Femur (tissue), 1 donor: Measurements from ENCODE around the gene SULF2.

Experiments used
- DNase-seq: peaks from one replicate; pipeline ENCODE4 v3.0.0-alpha.2; 2017

The SULF2 gene

GRCh38 chr20:47760686-47761481 is 24.4 kb downstream of the SULF2 start:
- DNase-seq = no peak

DNA sequence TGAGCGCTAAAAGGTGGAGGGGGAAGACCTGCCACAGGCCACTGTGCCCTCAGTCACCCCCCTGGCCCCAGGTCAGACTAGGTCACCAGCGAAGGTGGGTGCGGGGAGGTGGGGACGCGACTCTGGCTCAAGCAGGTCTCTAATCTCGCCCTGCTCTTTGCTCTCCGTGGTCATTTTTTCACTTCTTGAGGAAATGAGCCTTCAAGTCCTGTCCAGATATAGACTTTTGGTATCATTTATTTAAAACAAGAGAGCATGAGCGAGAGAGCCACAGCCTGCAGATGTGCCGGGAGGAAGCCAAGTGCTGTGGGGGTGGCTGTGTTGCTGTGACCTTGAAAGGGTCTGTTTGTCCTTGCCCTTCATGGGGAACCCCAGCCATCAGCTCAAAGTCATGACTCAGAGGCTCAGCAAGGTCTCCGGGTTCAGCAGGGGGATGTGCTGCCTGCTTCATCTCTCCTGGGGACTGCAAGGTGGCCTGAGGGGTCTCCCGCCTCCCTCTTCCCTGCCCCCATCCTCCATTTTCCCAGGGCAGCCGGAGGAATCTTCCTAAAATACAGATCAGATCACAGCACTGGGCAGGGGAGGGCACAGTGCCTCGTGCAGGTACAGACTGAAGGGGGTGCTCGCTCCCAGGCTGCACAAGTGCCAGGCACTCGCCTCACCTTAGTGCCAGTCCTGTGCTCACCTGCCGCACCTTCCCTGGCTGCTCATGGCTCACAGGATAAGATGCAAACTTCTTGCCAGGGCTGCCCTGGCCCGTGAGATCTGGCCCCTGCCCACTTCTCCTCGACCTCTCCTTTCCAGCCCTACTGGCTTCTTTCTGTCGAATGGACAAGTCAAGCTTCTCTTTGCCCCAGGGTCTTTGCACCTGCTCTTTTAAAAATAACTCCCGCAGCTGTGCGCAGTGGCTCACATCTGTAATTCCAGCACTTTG is 26.5 kb downstream of the SULF2 start:
- no peak for DNase-seq

DNA sequence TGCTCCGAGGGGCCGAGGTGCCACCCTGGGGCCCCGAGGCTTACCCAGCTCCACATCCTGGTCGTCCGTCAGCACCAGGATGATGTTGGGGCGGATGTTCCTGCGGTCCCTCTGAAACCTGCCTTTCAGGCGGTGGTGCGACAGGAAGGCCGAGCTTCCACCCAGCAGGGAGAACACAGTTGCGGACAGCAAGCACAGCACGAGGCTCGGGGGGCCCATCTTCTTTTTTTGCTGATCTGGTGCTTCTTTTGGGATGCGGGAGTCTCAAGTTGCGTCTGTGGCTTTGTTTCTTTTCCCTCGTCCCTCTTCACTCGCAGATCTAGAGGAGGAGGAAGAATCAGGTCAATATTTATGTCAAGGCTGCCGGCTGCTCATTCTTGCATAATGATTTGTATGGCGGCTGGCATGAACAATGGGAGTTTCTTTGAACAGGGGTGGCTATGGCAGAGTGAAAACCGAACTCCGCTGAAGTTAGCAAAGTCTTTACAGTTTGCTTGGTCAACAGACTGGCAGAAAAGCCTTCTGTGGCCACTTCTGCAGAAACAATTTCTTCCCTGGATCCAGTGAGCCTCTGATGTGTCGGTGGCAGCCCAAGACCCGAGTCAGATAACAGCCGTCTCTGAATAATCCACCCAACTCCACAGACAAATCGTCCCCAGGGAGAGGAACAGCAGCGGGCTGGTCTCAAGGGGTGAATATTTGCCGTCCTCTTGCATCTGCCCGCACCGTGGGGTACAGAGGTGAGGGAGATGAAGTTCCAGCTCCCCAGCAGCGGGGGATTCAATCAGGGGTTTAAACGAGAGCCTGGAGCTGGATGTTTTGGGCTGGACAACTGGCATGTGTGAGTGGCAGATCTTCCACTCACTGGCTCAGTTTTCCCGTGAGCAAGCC is 27.9 kb downstream of the SULF2 start:
- DNase-seq = no peak

GRCh38 chr20:47754946-47755652 is 30.2 kb downstream of the SULF2 start:
- DNase-seq = no peak

- no peak for DNase-seq
Observed at GRCh38 chr20:47754388-47754715, 30.9 kb downstream of the SULF2 start.

- DNase-seq = no peak
Observed at GRCh38 chr20:47753576-47754387, 31.5 kb downstream of the SULF2 start.

GRCh38 chr20:47751449-47751848 is 33.8 kb downstream of the SULF2 start:
- no peak for DNase-seq

- peak; percentile 76 for DNase-seq
Observed at GRCh38 chr20:47749339-47749738, 35.9 kb downstream of the SULF2 start.

GRCh38 chr20:47748823-47749222 is 36.5 kb downstream of the SULF2 start:
- no peak for DNase-seq

DNA sequence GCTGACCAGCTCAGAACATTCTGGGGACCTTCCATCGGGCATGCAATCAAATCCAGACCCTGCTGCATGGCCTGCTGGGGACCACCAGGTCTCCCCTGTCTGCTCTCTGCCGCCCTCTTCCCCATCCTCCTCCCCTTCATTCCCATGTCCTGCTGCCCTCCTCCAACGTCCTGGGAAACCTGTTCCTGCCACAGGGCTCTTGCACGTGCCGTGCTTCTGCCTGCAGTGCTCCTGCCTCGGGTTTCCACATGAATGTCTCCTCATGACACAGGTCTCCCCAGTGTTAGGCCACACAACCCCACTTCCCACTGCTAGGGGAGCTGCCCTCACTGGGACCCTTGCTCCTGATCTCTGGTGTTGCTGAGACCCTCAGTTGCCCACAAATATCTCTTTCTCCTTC is 37.2 kb downstream of the SULF2 start:
- DNase-seq = no peak

DNA sequence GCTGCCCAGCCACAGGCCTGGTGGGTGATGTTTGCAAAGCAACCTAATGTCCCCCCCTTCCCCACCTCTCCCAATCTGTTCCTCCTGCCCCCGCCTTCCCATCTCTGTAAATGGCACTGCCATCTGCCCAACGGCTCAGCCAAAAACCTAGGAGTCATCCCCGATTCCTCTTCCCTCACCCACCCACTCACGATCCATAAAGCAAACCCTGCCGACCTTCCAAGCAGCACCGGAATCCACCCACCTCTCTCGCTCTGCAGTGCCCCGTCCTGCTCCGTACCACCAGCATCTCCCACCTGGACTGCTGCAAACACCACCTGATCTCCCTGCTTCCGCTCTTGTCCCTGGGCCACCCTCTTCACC is 37.6 kb downstream of the SULF2 start:
- DNase-seq = no peak

DNA sequence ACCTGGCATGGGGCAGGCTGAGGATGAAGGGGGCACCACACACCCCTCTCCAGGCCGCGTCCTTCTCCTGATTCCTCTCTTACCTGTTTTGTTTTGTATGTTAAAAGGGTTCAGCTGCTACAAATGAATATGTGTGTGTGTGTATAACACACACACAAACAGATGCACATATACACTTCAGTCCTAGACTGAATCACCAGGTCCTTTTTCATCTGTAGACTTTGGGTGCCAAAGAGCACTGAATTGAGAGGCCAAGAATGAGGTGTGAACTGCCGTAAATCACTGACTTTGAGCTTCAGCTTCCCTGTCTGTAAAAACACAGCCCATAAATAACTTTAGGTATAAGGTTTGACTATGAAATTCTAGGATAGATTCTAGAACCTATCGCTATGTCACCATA is 40.5 kb downstream of the SULF2 start:
- no peak for DNase-seq

GRCh38 chr20:47743671-47744070 is 41.6 kb downstream of the SULF2 start:
- DNase-seq = no peak

DNA sequence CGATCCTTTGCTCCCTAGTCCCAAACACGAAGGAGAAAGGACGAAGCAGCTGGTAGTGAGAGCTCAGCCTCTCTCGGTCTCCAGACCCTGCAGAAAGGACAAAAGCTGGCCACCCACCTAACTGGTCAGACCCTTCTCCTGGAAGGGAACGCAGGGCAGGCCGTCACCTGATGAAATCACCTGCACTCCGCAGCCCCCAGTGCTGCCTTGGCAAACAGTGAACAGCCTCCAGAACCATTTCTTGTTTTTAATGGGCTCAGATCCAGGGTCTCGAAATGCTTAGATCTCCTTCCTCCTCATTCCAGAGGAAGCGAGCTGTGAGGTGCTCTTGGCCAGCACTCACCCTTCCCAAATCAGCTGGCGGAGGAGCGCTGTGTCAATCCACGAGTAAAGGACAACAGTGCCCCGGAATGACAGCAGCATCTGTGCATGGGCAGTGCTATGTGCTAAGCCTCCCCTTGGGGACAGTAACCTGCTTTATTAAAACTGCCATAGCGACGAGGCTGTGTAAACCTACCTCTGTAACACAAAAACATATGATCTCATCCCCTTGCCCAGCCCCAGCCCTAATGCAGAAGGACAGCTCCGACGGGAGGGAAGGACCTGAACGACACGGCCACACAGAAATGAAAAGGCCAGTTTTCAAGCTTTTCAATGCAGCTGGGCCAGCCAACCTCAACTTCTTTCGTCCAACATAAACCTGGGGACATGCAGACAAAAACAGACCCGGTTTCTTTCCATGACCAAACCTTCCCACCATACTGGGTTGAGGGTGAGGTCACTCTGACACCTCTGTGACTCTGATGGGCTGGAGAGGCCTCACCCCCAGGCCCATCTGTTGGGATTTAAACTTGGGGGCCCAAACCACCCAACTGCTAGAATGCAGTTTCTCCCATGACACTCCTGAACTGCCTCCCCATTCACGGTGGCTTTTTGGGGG is 43.3 kb downstream of the SULF2 start:
- peak; percentile 63 for DNase-seq

DNA sequence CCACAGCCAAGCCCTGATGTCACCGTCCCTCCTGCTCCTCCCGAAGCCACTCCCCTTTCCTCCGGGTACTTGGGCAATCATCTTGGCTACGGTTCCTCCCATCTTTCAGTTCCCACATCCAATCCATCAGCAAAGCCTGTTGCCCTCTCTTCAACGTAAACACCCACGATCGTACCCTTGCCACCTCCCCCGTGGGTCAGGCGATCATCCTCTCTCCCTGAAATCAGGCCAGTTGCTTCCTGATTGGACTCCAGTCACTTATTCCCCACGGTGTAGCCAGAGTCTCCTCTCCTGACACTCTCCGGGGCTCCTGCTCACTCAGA is 44.5 kb downstream of the SULF2 start:
- no peak for DNase-seq

GRCh38 chr20:47740121-47740861 is 45.0 kb downstream of the SULF2 start:
- DNase-seq = no peak

DNA sequence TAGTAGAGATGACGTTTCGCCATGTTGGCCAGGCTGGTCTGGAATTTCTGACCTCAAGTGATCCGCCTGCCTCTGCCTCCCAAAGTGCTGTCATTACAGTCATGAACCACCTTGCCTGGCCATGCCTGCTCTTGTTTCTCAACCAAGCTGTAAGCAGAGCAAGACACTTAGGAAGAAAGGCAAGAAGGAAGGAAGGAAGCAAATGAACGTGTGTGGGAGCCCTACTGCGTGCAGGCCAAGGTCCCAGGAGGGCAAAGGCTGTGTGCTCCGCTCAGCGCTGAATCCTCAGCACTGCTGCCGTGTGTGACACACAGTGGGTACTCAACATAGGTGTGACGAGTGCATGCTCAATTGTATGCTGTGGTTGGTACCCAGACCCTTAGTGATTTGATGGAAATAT is 47.4 kb downstream of the SULF2 start:
- no peak for DNase-seq

GRCh38 chr20:47736570-47737152 is 48.6 kb downstream of the SULF2 start:
- no peak for DNase-seq
